HepG2 (cell line): ENCODE results near the gene VAV2. TPM values are rescaled to one million over a fixed set of nuclear protein-coding genes. Genes with fewer than 3 reads are reported as not detected.

ENCODE experiments used
- BHLHE40 ChIP-seq: IDR thresholded peaks from 2 replicates; pipeline ENCODE4 v1.6.1; 2011; ENCODE audit warnings: low read length, improper control_type of control experiment
- BRD4 ChIP-seq: sonication (generic); formaldehyde crosslinking; IDR thresholded peaks from 2 replicates; pipeline ENCODE4 v1.4.0; 2020; ENCODE audit warnings: missing genetic modification reagents
- CAMTA2 ChIP-seq: sonication (generic); formaldehyde crosslinking; IDR thresholded peaks from 2 replicates; pipeline ENCODE4 v1.4.0; 2020; ENCODE audit warnings: mild to moderate bottlenecking, missing genetic modification reagents, borderline replicate concordance
- MAF1 ChIP-seq: sonication (generic); formaldehyde crosslinking; IDR thresholded peaks from 2 replicates; pipeline ENCODE4 v1.5.0; 2020; ENCODE audit warnings: missing genetic modification reagents, borderline replicate concordance
- MEIS2 ChIP-seq: sonication (generic); formaldehyde crosslinking; IDR thresholded peaks from 2 replicates; pipeline ENCODE4 v1.9.0; 2021; ENCODE audit warnings: mild to moderate bottlenecking, missing genetic modification reagents
- TEAD3 ChIP-seq: optimal IDR thresholded peaks from 2 replicates; pipeline ENCODE3; 2016; ENCODE audit warnings: borderline replicate concordance
- TP53 ChIP-seq: sonication (generic); formaldehyde crosslinking; conservative IDR thresholded peaks from 2 replicates; pipeline ENCODE4 v1.4.0; 2020; ENCODE audit warnings: missing genetic modification reagents
- ZNF460 ChIP-seq: sonication (generic); formaldehyde crosslinking; IDR thresholded peaks from 2 replicates; pipeline ENCODE4 v1.5.1; 2020; ENCODE audit warnings: missing genetic modification reagents, mild to moderate bottlenecking, borderline replicate concordance
- polyA plus RNA-seq, 8 experiments: library from polyadenylated mRNA; depleted of rRNA in 3 of 8; stranded (reverse) in 7 of 8; unstranded in 1 of 8; fragments of >200 nt; fragmentation: Illumina TruSeq in 4 of 8; extraction: Trizol in 4 of 8; gene quantifications; 2 replicates each; pipeline versions ENCODE4 v1.2.1 to v1.2.3, GENCODE V29; 2011 to 2016; ENCODE audit warnings: low read depth in 4 of 8, missing spikeins in 1 of 8, mixed read lengths in 1 of 8; ENCODE audit not compliant: insufficient read depth in 1 of 8
- total RNA-seq, 5 experiments: library from RNA; depleted of rRNA; stranded (reverse); fragments of >200 nt; fragmentation: Illumina TruSeq; extraction: Trizol; gene quantifications; 2 replicates each; pipeline ENCODE4 v1.2.3, GENCODE V29; 2016; ENCODE audit warnings: low read depth in 1 of 5
- TF ChIP-seq, protein P1 (sequence below): sonication (generic); formaldehyde crosslinking; IDR thresholded peaks from 2 replicates; pipeline ENCODE4 v1.5.1; 2020; ENCODE audit warnings: mild to moderate bottlenecking, missing genetic modification reagents, borderline replicate concordance
- TF ChIP-seq, protein P2 (sequence below), 2 experiments: fragments of 450-650 bp in 1 of 2; sonication (generic) in 1 of 2; formaldehyde crosslinking in 1 of 2; IDR thresholded peaks; 2 replicates each; pipeline versions ENCODE4 v1.6.1 to v1.8.0; 2016 to 2022; ENCODE audit warnings: antibody characterized with exemption in 1 of 2, mild to moderate bottlenecking in 1 of 2, missing genetic modification reagents in 1 of 2
- TF ChIP-seq, protein P3 (sequence below): sonication (generic); formaldehyde crosslinking; IDR thresholded peaks from 2 replicates; pipeline ENCODE4 v1.4.0; 2020; ENCODE audit warnings: mild to moderate bottlenecking, missing genetic modification reagents
- TF ChIP-seq, protein P4 (sequence below): sonication (generic); formaldehyde crosslinking; IDR thresholded peaks from 2 replicates; pipeline ENCODE4 v1.8.1; 2023; ENCODE audit warnings: mild to moderate bottlenecking, missing genetic modification reagents, borderline replicate concordance

Gene VAV2
- total and polyA plus RNA-seq, 2 of the 13 experiments (the other 11 are each of a cell fraction or from before 2014, with no cell fraction given) = 22.5 to 22.9 TPM

DNA sequence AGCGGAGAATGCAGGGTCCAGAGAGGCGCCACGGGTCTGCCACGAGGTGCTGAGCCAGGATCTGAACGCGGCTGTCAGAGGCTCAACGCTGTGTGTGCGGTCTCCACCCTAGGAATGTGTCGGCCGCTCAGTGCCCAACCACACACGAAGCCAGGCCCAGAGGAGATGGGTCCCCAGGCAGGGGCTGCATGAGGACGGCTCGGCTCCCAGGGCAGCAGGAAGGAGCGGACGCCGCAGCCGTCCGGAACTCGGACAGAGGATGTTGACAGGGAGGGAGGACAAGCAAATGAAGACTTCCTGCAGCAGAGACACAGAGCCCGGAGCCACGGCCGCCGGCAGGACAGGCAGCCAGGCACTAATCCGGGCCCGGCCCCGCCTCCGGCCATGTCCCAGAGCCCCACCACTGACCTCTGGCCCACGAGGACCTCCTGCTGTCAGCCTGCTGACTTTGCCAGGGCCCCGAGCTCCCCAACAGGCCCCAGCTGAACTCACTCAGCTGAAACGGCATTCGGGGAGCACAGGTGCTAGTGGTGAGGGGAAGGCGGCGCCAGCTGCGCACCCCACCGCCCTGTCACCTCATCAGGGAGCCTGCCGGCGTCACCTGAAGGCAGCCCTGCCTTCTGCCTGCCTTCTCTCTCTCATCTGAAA lies 12.7 kb downstream of the VAV2 start (continued):
- TF ChIP-seq TEAD3 (CRISPR knock-in tag) (peak; percentile 67), MAF1 (CRISPR knock-in tag) (no peak), MEIS2 (CRISPR knock-in tag) (0 out of 2 replicates have a peak, but pooled peaks have one; percentile 65), ZNF460 (no peak; the same call in 1 of the 2 replicates), BRD4 (CRISPR knock-in tag) (no peak; the same call in 1 of the 2 replicates), BHLHE40 (no peak), TP53 (CRISPR knock-in tag) (0 out of 2 replicates have a peak, but pooled peaks have one; percentile 18), CAMTA2 (CRISPR knock-in tag) (no peak)
- TF ChIP-seq, protein P1, sequence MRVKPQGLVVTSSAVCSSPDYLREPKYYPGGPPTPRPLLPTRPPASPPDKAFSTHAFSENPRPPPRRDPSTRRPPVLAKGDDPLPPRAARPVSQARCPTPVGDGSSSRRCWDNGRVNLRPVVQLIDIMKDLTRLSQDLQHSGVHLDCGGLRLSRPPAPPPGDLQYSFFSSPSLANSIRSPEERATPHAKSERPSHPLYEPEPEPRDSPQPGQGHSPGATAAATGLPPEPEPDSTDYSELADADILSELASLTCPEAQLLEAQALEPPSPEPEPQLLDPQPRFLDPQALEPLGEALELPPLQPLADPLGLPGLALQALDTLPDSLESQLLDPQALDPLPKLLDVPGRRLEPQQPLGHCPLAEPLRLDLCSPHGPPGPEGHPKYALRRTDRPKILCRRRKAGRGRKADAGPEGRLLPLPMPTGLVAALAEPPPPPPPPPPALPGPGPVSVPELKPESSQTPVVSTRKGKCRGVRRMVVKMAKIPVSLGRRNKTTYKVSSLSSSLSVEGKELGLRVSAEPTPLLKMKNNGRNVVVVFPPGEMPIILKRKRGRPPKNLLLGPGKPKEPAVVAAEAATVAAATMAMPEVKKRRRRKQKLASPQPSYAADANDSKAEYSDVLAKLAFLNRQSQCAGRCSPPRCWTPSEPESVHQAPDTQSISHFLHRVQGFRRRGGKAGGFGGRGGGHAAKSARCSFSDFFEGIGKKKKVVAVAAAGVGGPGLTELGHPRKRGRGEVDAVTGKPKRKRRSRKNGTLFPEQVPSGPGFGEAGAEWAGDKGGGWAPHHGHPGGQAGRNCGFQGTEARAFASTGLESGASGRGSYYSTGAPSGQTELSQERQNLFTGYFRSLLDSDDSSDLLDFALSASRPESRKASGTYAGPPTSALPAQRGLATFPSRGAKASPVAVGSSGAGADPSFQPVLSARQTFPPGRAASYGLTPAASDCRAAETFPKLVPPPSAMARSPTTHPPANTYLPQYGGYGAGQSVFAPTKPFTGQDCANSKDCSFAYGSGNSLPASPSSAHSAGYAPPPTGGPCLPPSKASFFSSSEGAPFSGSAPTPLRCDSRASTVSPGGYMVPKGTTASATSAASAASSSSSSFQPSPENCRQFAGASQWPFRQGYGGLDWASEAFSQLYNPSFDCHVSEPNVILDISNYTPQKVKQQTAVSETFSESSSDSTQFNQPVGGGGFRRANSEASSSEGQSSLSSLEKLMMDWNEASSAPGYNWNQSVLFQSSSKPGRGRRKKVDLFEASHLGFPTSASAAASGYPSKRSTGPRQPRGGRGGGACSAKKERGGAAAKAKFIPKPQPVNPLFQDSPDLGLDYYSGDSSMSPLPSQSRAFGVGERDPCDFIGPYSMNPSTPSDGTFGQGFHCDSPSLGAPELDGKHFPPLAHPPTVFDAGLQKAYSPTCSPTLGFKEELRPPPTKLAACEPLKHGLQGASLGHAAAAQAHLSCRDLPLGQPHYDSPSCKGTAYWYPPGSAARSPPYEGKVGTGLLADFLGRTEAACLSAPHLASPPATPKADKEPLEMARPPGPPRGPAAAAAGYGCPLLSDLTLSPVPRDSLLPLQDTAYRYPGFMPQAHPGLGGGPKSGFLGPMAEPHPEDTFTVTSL (CRISPR knock-in tag) = peak; percentile 52
- TF ChIP-seq, protein P2, sequence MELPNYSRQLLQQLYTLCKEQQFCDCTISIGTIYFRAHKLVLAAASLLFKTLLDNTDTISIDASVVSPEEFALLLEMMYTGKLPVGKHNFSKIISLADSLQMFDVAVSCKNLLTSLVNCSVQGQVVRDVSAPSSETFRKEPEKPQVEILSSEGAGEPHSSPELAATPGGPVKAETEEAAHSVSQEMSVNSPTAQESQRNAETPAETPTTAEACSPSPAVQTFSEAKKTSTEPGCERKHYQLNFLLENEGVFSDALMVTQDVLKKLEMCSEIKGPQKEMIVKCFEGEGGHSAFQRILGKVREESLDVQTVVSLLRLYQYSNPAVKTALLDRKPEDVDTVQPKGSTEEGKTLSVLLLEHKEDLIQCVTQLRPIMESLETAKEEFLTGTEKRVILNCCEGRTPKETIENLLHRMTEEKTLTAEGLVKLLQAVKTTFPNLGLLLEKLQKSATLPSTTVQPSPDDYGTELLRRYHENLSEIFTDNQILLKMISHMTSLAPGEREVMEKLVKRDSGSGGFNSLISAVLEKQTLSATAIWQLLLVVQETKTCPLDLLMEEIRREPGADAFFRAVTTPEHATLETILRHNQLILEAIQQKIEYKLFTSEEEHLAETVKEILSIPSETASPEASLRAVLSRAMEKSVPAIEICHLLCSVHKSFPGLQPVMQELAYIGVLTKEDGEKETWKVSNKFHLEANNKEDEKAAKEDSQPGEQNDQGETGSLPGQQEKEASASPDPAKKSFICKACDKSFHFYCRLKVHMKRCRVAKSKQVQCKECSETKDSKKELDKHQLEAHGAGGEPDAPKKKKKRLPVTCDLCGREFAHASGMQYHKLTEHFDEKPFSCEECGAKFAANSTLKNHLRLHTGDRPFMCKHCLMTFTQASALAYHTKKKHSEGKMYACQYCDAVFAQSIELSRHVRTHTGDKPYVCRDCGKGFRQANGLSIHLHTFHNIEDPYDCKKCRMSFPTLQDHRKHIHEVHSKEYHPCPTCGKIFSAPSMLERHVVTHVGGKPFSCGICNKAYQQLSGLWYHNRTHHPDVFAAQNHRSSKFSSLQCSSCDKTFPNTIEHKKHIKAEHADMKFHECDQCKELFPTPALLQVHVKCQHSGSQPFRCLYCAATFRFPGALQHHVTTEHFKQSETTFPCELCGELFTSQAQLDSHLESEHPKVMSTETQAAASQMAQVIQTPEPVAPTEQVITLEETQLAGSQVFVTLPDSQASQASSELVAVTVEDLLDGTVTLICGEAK (IDR thresholded peaks at IDR 0.05) = no peak
- TF ChIP-seq, protein P2 (CRISPR knock-in tag; IDR thresholded peaks at IDR 0.05) = no peak
- TF ChIP-seq, protein P3, sequence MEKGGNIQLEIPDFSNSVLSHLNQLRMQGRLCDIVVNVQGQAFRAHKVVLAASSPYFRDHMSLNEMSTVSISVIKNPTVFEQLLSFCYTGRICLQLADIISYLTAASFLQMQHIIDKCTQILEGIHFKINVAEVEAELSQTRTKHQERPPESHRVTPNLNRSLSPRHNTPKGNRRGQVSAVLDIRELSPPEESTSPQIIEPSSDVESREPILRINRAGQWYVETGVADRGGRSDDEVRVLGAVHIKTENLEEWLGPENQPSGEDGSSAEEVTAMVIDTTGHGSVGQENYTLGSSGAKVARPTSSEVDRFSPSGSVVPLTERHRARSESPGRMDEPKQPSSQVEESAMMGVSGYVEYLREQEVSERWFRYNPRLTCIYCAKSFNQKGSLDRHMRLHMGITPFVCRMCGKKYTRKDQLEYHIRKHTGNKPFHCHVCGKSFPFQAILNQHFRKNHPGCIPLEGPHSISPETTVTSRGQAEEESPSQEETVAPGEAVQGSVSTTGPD (CRISPR knock-in tag) = no peak; the same call in 1 of the 2 replicates
- TF ChIP-seq, protein P4, sequence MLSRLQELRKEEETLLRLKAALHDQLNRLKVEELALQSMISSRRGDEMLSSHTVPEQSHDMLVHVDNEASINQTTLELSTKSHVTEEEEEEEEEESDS (CRISPR knock-in tag) = no peak
